ENCODE measurements around the gene HPSE. TPM values are rescaled to one million over a fixed set of nuclear protein-coding genes. Genes with fewer than 3 reads are reported as not detected.

HPSE gene
- 12.6 TPM for total RNA-seq (2021; ENCODE audit: unreplicated experiment)
- 4.9 and 6.8 TPM in 2 replicates for polyA plus RNA-seq (2012)
- Bru-seq, nascent RNA = percentile 40 among the genes with signal in this experiment
- percentile 52 among the genes with signal in this experiment for BruChase-seq, experiment 1, labeled RNA remaining after a 6-hour chase
- BruChase-seq, experiment 2, labeled RNA remaining after a 2-hour chase = percentile 44 among the genes with signal in this experiment
- long read RNA-seq, full-length matches to known transcripts = 11 of 16 reads
- long read RNA-seq, partial matches to known transcripts = 3 of 16 reads
- long read RNA-seq, other reads (novel, unspliced or antisense) = 2 of 16 reads

- CTCF ChIA-PET = interaction anchor here (0.7 kb wide), 1 partner anchor 10 kb away, joined by 3 read pairs; no protein-coding TSS in a partner anchor
- Histone ChIP-seq H4K20me1 (ENCODE audit: insufficient read depth) (no peaks in the 10 kb centered on the region), H3K4me1 (ENCODE audit: control insufficient read depth in 1 of 2, insufficient read depth in 2 of 2, low read length in 2 of 2) (peaks cover 9 to 20% of the 10 kb centered on the region in 2 experiments; a peak in 3 of 4 replicates), H3K36me3 (ENCODE audit: control insufficient read depth in 1 of 2, insufficient read depth in 2 of 2, low read length in 2 of 2) (no peaks in the 10 kb centered on the region), H3K9ac (ENCODE audit: low read length) (peak within 1 kb of the TSS; percentile 55), H3K4me3 (replicated peaks in 1 of 2; ENCODE audit: low read depth in 1 of 2, low read length in 2 of 2) (peak within 1 kb of the TSS; percentile 49 to 62), H3K4me2 (ENCODE audit: low read length) (peak within 1 kb of the TSS; percentile 91), H3K27ac (ENCODE audit: low read depth, low read length) (peak within 1 kb of the TSS; percentile 13; the same call in 1 of the 2 replicates), H3K79me2 (ENCODE audit: insufficient read depth, low read length) (no peaks in the 10 kb centered on the region), H3K9me3 (ENCODE audit: control insufficient read depth in 1 of 2, insufficient read depth in 1 of 2, low read depth in 1 of 2, low read length in 2 of 2) (no peaks in the 10 kb centered on the region), H3K27me3 (ENCODE audit: insufficient read depth, low read length) (no peaks in the 10 kb centered on the region), H3K9me2 (ENCODE audit: insufficient read depth) (no peaks in the 10 kb centered on the region), H2AFZ (ENCODE audit: low read depth, low read length, poor library complexity, severe bottlenecking) (peak within 1 kb of the TSS; percentile 81)
- POLR2A ChIA-PET = no interaction called here
- ATAC-seq = peak; percentile 96
- TF ChIP-seq, protein P1, sequence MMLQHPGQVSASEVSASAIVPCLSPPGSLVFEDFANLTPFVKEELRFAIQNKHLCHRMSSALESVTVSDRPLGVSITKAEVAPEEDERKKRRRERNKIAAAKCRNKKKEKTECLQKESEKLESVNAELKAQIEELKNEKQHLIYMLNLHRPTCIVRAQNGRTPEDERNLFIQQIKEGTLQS (IDR thresholded peaks at IDR 0.05) = no peak
- TF ChIP-seq YY1 (IDR thresholded peaks at IDR 0.05; ENCODE audit: extremely low read depth, insufficient replicate concordance, low read depth, low read length) = no peak
- TF ChIP-seq ELF1 (IDR thresholded peaks at IDR 0.05; ENCODE audit: borderline replicate concordance, low read depth) = no peak
- no peak for TF ChIP-seq EZH2phosphoT487 (IDR thresholded peaks at IDR 0.05; ENCODE audit: borderline replicate concordance)
- TF ChIP-seq FOSL1 (IDR thresholded peaks at IDR 0.05; ENCODE audit: low read depth) = no peak
- no peak for TF ChIP-seq SRF (IDR thresholded peaks at IDR 0.05; ENCODE audit: low read depth)
- peak; percentile 86 for TF ChIP-seq MAX (IDR thresholded peaks at IDR 0.05)
- TF ChIP-seq POLR2AphosphoS5 (IDR thresholded peaks at IDR 0.05; ENCODE audit: low read depth, low read length) = peak; percentile 68
- TF ChIP-seq CEBPB (IDR thresholded peaks at IDR 0.05; ENCODE audit: low read depth) = peak; percentile 48
- intact Hi-C loops (cut with micrococcal nuclease) = no loop called here
- peak; percentile 49 for DNase-seq (ENCODE audit: low read depth, low spot score)
- RAD21 ChIA-PET (ENCODE audit: low non-redundant PET in 1 of 2, low total read pairs in 2 of 2, uncharacterized antibody in 2 of 2, unreplicated experiment in 2 of 2) = interaction anchor here in 1 of 2 experiments (0.5 kb wide), 1 partner anchor 300 kb away, joined by 3 read pairs; the partner anchor contains the start of gene COPS4
- no TSS peak for BruUV-seq (replicated peaks)
Measured at GRCh38 chr4:83334425-83335241, at the start of gene HPSE. Gene HPSE, minus strand, starts transcription at chr4:83334848. Its CDS starts 66 bp downstream, at chr4:83334782.
